ENCODE results near the gene STAMBP. TPM values are rescaled to one million over a fixed set of nuclear protein-coding genes. Genes with fewer than 3 reads are reported as not detected.
"Not testable (repeated sequence)": the region's sequence is repeated elsewhere in the genome, so short reads cannot be mapped to it uniquely, and the experiment has no call there.

Gene STAMBP
- polyA plus RNA-seq, 4 donors = 59.3 to 72.6 (median 69.6) TPM

DNA sequence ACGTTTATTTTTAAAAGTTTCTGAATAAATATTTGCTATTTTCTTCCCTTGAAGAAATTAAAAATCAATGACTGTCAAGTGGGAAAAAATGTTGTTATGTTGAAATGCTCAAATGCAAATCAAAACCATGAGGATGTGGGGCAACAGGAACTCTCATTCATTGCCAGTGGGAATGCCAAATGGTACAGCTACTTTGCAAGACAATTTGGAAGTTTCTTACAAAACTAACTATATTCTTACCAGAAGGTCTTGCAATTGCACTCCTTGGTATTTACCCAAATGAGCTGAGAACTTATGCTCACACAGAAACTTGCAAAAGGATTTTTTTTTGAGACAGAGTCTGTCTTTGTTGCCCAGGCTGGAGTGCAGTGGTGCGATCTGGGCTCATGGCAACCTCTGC lies 56.6 kb downstream of the STAMBP start:
- DNase-seq (ENCODE audit: low read depth in 4 of 4, low spot score in 3 of 4) = no peak

DNA sequence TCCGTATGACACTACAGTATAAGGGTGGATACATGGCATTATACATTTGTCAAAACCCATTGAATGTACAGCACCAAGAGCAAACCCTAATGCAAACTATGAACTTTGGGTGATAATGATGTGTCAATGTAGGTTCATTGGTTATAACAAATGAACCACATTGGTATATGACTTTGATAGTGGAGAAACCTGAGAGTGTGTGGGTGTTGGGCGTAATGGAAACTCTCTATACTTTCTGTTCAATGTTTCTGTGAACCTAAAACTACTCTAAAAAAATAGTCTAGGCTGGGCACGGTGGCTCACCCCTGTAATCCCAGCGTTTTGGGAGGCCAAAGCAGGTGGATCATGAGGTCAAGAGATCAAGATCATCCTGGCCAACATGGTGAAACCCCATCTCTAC lies 57.6 kb downstream of the STAMBP start:
- DNase-seq (ENCODE audit: low read depth in 4 of 4, low spot score in 3 of 4) = no peak

DNA sequence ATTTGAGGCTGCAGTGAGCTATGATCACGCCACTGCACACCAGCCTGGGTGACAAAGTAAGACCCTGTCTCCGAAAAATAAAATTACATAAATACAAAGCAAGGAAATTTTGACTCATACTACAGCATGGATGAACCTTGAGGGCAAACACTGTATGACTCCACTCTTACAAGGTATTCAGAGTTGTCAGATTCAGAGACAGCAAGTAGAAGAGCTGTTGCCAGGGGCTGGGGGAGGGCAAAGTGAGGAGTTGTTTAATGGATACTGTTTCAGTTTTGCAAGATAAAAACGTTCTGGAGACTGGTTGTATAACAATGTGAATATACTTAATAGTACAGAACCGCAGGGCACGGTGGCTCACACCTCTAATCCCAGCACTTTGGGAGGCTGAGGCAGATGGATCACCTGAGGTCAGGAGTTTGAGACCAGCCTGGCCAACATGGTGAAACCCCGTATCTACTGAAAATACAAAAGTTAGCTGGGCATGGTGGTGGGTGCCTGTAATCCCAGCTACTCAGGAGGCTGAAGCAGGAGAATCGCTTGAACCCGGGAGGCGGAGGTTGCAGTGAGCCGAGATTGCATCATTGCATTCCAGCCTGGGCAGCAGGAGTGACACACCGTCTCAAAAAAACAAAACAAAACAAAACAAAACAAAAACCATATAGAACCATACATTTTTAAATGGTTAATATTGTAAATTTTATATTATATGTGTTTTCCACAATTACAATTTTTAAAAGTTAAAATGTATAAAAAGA lies 59.0 kb downstream of the STAMBP start:
- not testable (repeated sequence) for DNase-seq (ENCODE audit: low read depth in 4 of 4, low spot score in 3 of 4)

DNA sequence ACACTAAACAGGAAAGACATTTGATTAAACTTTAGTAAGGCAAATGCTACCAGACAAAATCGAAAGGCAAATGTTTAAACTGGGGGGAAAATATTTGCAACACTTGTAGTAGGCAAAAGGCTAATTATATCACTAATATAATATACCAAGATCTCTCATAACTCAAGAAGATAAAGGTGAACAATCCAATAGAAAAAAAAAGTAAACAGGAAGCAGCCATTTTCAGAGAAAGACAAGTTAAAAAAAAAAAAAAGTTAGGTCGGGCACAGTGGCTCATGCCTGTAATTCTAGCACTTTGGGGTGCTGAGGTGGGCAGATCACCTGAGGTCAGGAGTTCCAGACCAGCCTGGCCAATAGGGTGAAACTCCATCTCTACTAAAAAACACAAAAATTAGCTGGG lies 59.6 kb downstream of the STAMBP start:
- DNase-seq (ENCODE audit: low read depth in 4 of 4, low spot score in 3 of 4) = no peak

DNA sequence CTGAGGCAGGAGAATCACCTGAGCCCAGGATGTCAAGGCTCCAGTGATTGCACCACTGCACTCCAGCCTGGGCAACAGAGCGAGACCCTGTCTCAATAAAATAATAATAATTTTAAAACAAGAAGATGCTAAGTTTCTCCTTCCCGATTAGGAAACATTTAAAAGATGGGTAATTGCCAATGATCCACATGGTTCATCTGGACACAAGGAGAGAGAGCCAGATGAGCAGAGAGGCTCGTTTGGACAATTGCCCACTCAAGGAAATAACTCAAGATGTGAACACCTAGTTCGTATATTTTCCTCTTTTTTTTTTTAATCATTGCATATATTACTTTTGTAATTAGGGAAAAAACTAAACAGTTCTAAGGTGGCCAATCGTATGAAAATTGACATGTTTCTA lies 60.4 kb downstream of the STAMBP start:
- no peak for DNase-seq (ENCODE audit: low read depth in 4 of 4, low spot score in 3 of 4)

DNA sequence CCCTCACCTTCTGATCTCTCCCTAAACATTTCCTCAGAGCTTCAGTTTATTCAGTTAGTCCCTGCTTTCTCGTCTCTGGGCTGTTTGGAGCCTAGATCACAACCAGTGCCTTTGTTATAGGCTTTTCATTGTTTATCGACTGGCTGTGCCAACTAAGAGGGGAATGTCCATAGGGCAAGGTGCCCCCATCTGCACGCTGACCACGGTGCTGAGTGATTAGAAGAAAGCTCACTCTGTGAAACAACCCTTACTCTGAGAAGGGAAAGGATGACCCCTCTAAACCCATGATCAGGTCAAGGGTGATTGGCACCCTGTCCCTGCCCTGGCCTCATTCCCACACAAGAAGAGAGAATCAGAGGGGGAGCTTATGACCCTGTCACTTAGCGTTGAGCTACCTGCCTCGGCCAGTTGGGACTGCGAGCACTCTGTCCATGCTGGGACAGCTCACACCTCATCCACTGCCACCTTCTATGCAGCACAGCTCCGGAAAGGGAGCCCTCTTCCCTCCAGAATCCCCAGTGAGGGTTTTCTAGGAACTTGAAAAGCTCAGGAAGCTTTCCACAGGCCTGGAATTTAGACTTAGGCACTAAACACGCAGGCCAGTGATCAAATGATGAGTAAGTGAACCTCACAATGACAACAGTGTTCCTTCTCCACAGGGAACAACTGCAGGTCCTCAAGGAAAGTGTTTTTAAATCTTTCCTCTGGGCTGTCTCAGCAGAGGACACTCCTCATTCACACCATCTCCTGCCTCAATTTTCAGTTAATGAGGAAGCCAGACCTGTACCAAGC lies 61.7 kb downstream of the STAMBP start:
- DNase-seq (ENCODE audit: low read depth in 4 of 4, low spot score in 3 of 4) = no peak

DNA sequence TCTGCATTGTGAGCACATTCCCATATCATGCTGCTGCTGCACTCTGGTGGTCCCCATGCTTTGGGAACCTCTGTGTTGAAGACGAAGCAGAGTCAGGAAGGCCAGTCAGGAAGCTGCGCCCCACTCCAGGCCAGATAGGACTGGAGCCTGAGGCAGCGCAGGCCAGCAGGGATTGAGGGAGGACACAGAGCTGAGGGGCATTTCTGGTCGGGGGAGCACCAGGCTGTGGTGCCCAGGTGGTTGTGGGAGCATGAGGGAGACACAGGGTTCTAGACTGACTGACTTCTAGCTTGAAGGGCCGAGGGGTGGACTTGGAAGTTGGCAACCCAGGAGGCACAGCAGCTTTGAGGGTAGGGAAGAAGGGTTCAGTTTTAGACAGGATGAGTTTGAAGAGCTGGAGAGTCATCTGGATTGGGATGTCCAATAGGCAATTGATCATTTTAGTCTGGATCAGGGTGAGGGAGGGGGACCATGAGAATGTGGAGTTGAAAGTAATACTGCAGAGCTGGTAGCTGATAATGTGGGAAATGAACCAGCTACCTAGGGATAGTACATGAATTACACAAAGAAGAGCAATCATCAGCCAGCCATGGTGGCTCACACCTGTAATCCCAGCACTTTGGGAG lies 62.6 kb downstream of the STAMBP start:
- no peak for DNase-seq (ENCODE audit: low read depth in 4 of 4, low spot score in 3 of 4)

DNA sequence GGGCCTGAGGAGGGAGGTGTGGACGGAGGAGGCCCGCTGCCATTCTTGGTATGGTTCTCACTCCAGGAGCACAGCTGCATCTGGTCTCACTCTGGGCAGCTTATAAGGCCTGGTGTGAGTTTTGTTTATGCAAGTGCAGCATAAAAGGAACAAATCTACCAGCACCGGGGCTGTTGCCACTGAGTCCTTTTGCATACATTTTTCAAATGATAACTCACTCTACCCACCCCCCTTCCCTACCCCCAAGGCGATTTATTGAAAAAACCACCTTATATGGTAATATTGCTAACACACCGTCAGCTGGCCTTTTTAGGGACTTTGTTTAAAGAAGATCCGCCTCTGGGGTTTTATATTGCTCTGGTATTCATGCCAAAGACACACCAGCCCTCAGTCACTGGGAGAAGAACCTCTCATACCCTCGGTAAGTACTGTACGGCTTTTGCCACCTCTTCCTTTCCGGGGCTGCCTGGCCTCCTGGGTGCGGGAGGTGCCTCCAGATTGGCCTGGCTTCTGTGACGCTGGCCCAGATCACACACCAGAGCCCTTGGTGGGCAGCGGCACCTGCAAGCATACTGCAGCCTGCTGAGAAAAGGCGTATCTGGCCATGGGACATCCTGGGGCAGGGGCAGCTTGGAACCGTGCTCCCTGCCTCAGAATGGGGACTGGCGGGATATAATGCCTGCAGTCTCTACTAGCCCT lies 64.0 kb downstream of the STAMBP start, which contains the start of gene ACTG2:
Gene ACTG2 (plus strand): TSS at position 378 of the 699 bp plus-strand sequence. CDS start 8,304 bp downstream, outside the sequence.
- DNase-seq (ENCODE audit: low read depth in 4 of 4, low spot score in 3 of 4) = no peak

DNA sequence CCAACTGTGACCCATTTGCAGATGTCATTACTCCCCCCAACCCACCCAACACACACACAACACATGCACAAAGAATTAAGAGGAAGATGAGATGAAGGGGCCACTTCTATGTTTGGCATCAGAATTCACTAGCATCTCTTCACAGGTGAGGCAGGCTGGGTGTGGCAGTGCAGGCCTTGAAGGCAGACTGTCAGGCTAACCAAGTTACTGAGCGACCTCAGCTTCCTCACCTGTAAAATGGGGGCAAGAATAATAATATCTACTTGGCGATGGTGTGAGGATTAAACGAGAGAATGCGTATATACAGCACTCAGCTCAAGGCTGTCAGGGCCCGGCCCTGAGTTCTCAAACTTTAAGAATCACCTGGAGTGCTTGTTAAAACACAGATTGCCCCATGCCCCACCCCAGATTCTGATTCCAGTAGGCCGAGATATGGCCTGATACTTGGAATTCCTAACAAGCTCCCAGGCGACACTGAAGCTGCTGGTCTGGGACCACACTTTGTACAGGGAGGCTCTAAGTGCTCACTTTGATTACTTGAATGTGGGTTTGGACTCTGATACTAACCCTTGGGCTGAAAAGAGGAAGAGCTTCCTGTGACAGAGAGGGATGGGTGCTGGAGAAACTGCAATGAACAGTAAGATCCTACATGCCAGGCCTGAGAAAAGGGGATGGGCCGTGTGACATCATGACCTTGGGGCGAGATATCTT lies 65.2 kb downstream of the STAMBP start:
- no peak for DNase-seq (ENCODE audit: low read depth in 4 of 4, low spot score in 3 of 4)

DNA sequence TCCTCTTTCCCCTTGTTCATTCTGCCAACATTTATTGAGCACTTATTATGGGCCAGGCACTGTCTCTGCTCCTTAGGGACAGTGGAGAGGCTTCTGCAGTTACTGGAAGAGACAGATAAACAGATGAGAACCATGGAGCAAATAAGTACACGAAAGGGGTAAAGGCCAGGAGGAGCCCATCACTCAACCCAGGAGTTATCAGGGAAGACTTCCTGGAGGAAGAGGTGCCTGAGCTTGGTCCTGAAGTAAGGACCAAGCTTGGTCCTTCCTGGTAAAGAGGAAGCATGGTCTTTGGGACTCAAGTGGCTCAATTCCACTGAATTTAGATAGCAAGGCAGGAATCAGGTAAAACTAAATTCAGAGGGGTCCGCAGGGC lies 65.7 kb downstream of the STAMBP start:
- DNase-seq (ENCODE audit: low read depth in 4 of 4, low spot score in 3 of 4) = no peak

DNA sequence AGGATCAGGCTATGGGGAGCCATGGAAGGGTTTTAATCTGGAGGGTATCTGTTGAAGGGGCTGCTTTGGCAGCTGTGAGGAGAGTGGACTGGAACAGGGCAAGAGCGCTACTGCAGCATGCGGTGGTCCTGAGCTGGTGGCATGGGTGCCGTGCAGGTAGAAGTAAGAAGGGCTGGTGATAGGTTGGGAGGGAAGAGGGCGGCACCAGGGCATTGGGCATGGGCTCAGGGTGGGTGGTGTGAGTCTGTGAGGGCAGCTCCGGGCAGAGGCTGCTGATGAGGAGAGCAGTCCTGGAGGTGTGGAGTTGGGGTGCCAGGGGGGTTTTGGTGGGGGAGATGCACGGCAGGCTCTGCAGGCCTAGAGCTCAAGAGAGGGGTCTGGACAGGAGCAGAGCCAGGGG lies 66.1 kb downstream of the STAMBP start:
- DNase-seq (ENCODE audit: low read depth in 4 of 4, low spot score in 3 of 4) = no peak

DNA sequence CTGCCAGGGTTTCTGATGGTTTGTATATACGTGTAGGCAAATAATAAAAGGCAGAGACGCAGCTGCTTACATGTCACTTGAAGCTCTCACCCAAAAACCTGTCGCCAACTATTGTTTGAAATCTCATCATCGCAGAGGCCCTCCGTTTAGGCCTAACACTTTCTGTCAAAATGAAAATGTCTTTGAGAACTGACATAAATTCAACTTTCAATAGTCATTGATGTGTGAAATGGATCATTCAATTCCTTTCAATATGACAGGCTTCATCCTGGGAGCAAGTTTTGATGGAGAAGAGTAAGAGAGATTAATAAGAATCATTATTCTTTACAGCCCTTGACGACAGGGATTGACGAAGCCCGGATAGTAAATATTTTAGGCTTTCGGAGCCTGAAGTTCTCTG lies 66.7 kb downstream of the STAMBP start:
- no peak for DNase-seq (ENCODE audit: low read depth in 4 of 4, low spot score in 3 of 4)

DNA sequence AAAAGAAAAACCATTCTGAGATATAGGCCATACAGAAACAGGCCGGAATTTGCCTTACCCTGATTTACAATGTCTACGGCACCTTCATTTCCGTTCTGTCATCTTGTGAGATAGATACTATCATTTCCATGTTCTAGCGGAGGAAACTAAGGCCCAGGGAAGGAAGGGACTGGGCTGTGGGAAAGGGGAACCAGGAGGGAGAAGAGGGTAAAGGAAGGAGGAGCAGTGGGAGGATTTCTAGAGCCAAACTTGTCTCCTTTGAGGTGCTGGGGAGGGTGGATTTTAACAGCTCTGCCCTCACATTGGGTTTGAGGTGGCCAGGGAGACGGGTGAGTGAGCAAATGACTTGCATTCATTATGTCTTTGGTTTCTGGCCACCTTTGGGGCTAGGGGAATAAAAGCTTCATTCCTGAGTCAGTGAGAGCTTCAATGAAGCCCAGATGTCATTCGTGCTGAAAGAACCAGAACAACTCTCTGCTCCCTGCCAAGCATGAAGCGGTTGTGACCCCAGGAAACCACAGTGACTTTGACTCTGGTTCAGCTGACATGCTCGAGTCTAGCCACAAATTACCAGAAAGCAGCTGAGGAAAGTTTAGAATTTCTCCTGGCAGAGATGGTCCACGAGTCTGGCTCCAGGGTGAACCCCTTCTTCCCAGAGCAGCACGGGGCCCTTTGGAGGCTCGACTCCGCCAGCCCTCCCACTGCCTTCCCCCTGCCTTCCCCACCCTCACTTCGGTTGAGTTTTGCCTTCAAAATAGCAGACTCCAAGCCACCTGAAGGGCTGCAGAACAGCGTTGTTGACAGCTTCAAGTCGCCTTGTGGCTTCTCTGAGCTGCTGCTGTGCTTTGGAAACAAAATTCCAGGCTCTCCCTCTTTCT lies 67.8 kb downstream of the STAMBP start:
- no peak for DNase-seq (ENCODE audit: low read depth in 4 of 4, low spot score in 3 of 4)

DNA sequence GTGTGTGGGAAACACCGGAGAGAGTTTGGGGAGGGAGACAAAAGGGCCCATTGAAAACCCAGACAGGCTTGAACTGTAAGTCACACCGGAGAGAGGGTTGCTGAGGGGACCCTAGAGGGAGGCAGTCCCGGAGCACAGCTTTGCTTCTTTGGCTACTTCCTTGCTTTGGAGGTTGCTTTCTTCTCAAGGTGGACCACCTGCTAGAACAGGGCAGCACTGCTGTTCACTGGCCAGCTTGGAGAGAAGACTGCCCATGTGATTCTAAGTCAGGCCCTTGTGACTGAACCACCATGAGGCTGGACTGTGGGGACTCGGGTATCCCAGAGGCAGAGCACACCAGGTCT lies 68.5 kb downstream of the STAMBP start:
- no peak for DNase-seq (ENCODE audit: low read depth in 4 of 4, low spot score in 3 of 4)

DNA sequence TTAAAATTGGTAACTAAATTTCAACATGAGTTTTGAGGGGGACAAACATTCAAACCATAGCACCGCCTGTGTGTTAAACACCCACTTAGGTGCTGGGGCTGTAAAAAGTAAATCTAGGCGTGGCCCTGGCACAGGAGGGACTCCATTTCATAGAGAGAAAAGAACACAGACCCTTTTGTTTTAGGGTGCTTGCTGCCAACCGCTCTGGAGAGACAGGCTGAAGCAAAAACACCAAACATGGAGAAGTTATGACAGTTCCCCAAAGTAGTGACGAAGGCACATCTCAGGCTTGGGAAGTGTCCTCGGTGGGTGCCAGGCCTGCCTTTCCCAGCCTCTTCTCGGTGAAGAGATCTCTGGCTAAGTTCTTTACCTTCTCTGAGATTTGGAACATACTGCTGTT lies 69.2 kb downstream of the STAMBP start:
- no peak for DNase-seq (ENCODE audit: low read depth in 4 of 4, low spot score in 3 of 4)

DNA sequence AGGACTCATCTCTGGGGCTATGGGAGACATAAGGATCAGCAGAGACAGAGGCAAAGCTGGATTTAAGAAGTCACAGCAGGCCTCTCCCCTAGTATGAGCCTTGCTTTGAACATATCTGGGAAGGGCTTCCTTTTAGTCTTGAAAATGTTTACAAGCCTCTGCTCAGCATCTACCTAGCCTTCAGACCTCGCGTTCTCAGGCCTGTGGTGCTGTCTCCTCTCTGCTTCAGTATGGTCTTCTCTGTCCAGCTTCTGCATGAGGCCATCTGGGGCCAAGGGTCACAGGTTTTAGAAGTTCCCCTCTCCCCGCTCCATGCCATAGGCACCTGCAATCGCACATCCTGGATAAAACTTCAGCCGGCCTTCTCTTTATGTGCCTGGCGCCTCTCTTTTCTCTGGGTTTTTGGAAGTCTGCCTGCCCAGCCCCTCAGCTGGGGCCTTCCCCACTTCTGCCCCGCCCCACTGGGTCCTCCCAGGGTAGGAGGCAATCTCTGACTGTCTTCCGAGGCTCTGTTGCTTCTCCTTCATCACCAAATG lies 71.1 kb downstream of the STAMBP start:
- DNase-seq (ENCODE audit: low read depth in 4 of 4, low spot score in 3 of 4) = no peak

DNA sequence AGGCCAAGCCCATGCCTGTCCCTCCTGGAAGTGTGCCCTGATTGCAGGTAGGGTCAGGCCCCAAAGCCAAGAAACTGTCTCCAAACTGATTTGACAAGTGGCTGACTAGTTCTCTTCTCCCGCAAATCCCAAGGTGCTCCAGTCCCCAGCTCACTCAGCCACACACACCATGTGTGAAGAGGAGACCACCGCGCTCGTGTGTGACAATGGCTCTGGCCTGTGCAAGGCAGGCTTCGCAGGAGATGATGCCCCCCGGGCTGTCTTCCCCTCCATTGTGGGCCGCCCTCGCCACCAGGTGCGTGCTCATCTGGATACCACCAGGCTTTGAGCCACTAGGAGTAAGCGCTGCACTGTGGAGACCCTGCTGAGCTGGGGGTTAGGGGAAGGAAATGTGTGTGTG lies 72.4 kb downstream of the STAMBP start:
- no peak for DNase-seq (ENCODE audit: low read depth in 4 of 4, low spot score in 3 of 4)

DNA sequence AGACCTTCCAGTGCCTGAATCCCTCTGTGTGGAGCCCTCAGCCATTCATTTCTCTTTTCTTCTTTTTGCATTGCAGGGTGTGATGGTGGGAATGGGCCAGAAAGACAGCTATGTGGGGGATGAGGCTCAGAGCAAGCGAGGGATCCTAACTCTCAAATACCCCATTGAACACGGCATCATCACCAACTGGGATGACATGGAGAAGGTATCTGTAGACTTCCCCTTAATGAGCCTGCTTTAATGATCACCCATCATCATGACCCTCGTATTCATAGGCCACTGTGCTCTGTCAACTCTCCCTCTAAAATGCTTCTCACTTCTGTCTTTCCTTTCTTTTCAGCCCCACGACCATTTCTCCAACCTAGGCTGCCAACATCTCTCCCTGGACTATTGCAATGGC lies 73.5 kb downstream of the STAMBP start:
- no peak for DNase-seq (ENCODE audit: low read depth in 4 of 4, low spot score in 3 of 4)

DNA sequence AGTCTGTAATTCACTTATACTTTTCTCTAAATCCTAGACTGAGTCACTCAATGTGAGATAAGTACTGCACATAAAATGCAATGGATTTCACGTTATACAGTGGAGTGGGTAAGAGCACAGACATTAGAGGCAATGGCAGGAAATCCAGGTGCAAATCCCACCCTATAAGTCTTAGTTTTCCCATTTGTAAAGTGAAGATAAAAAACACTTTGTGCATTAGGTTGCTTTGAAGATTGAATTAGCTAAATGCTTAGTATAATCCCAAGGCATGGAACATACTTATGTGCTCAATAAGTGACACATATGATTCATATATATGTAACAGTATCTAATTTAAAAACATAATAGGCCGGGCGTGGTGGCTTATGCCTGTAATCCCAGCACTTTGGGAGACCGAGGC lies 74.6 kb downstream of the STAMBP start:
- no peak for DNase-seq (ENCODE audit: low read depth in 4 of 4, low spot score in 3 of 4)

Data from right renal pelvis (tissue), 4 donors.